H9 (cell line): ENCODE results near the gene RASA3. TPM values are rescaled to one million over a fixed set of nuclear protein-coding genes. Genes with fewer than 3 reads are reported as not detected.

ENCODE experiments used
- DNase-seq: peaks from one replicate; pipeline ENCODE4 v3.0.0-alpha.2; 2017
- H2AFZ ChIP-seq: one replicate; pipeline ENCODE4 v1.6.1; 2013; ENCODE audit warnings: mild to moderate bottlenecking, low read length, control low read depth, moderate library complexity
- H2AK5ac ChIP-seq: 2 replicates; pipeline ENCODE4 v1.6.1; 2013; ENCODE audit warnings: low read length, control low read depth, mixed read lengths; ENCODE audit not compliant: insufficient read length
- H2BK120ac ChIP-seq: one replicate; pipeline ENCODE4 v1.6.1; 2013; ENCODE audit warnings: low read depth, mild to moderate bottlenecking, low read length, control low read depth, inconsistent platforms; ENCODE audit not compliant: poor library complexity, severe bottlenecking
- H2BK12ac ChIP-seq: 2 replicates; pipeline ENCODE4 v1.6.1; 2013; ENCODE audit warnings: low read length, control low read depth, mixed read lengths, low read depth; ENCODE audit not compliant: insufficient read length
- H2BK15ac ChIP-seq: 2 replicates; pipeline ENCODE4 v1.6.1; 2013; ENCODE audit warnings: low read depth, low read length, control low read depth
- H2BK20ac ChIP-seq: one replicate; pipeline ENCODE4 v1.6.1; 2013; ENCODE audit warnings: low read depth, mild to moderate bottlenecking, low read length, control low read depth, inconsistent platforms; ENCODE audit not compliant: poor library complexity, severe bottlenecking
- H2BK5ac ChIP-seq: 2 replicates; pipeline ENCODE4 v1.6.1; 2013; ENCODE audit warnings: low read length, control low read depth, mixed read lengths; ENCODE audit not compliant: insufficient read length
- H3K14ac ChIP-seq: 2 replicates; pipeline ENCODE4 v1.6.1; 2013; ENCODE audit warnings: low read length, control low read depth; ENCODE audit not compliant: insufficient read depth
- H3K18ac ChIP-seq: 2 replicates; pipeline ENCODE4 v1.6.1; 2013; ENCODE audit warnings: low read depth, mild to moderate bottlenecking, mixed read lengths, low read length, control low read depth; ENCODE audit not compliant: insufficient read length
- H3K23ac ChIP-seq: 2 replicates; pipeline ENCODE4 v1.6.1; 2013; ENCODE audit warnings: low read length, control low read depth, mixed read lengths, low read depth; ENCODE audit not compliant: insufficient read length
- H3K23me2 ChIP-seq: 2 replicates; pipeline ENCODE4 v1.6.1; 2013; ENCODE audit warnings: low read depth, mild to moderate bottlenecking, mixed read lengths, low read length, control low read depth; ENCODE audit not compliant: insufficient read length, poor library complexity, severe bottlenecking
- H3K27ac ChIP-seq: 2 replicates; pipeline ENCODE4 v1.5.1; 2013; ENCODE audit warnings: low read length, control low read depth, mixed read lengths, low read depth; ENCODE audit not compliant: insufficient read length
- H3K27me3 ChIP-seq: 2 replicates; pipeline ENCODE4 v1.6.1; 2013; ENCODE audit warnings: low read length, control low read depth, inconsistent platforms; ENCODE audit not compliant: insufficient read depth
- H3K4ac ChIP-seq: 2 replicates; pipeline ENCODE4 v1.6.1; 2013; ENCODE audit warnings: low read depth, mild to moderate bottlenecking, control low read depth, inconsistent platforms, low read length, moderate library complexity
- H3K4me1 ChIP-seq: 2 replicates; pipeline ENCODE4 v1.6.1; 2013; ENCODE audit warnings: low read length, control low read depth, inconsistent platforms; ENCODE audit not compliant: insufficient read depth
- H3K4me2 ChIP-seq: 2 replicates; pipeline ENCODE4 v1.6.1; 2013; ENCODE audit warnings: low read length, control low read depth, mixed read lengths; ENCODE audit not compliant: insufficient read length, insufficient read depth
- H3K56ac ChIP-seq: 2 replicates; pipeline ENCODE4 v1.6.1; 2013; ENCODE audit warnings: low read depth, mild to moderate bottlenecking, mixed read lengths, low read length, control low read depth; ENCODE audit not compliant: insufficient read length
- H3K79me1 ChIP-seq: 2 replicates; pipeline ENCODE4 v1.6.1; 2013; ENCODE audit warnings: low read depth, mild to moderate bottlenecking, moderate library complexity, low read length, control low read depth, inconsistent platforms; ENCODE audit not compliant: insufficient read depth, poor library complexity, severe bottlenecking
- H3K79me2 ChIP-seq: 2 replicates; pipeline ENCODE4 v1.6.1; 2013; ENCODE audit warnings: low read length, control low read depth, inconsistent platforms; ENCODE audit not compliant: insufficient read depth
- H3K9ac ChIP-seq: 2 replicates; pipeline ENCODE4 v1.6.1; 2013; ENCODE audit warnings: low read length, control low read depth, mixed read lengths; ENCODE audit not compliant: insufficient read length; ENCODE audit errors: extremely low read depth
- H3K9me3 ChIP-seq: one replicate; pipeline ENCODE4 v1.6.1; 2013; ENCODE audit warnings: low read depth, low read length, inconsistent platforms; ENCODE audit not compliant: control insufficient read depth
- H3T11ph ChIP-seq: one replicate; pipeline ENCODE4 v1.6.1; 2013; ENCODE audit warnings: mild to moderate bottlenecking, low read length, control low read depth, inconsistent platforms
- H4K20me1 ChIP-seq: one replicate; pipeline ENCODE4 v1.6.1; 2013; ENCODE audit not compliant: control insufficient read depth, insufficient read length, insufficient read depth
- H4K5ac ChIP-seq: 2 replicates; pipeline ENCODE4 v1.6.1; 2013; ENCODE audit warnings: low read depth, mild to moderate bottlenecking, mixed read lengths, low read length, control low read depth; ENCODE audit not compliant: insufficient read length
- H4K8ac ChIP-seq: replicated peaks from 2 replicates; pipeline ENCODE4 v1.6.1; 2013; ENCODE audit warnings: low read length, control low read depth, mixed read lengths, low read depth; ENCODE audit not compliant: insufficient read length
- H4K91ac ChIP-seq: 2 replicates; pipeline ENCODE4 v1.6.1; 2013; ENCODE audit warnings: low read depth, mild to moderate bottlenecking, moderate library complexity, mixed read lengths, low read length, control low read depth; ENCODE audit not compliant: insufficient read length
- H3K27ac Mint-ChIP-seq, 3 experiments: 2 replicates in 2 of 3; 3 replicates in 1 of 3; pipeline ENCODE4 v1.8.0; 2020 to 2021; ENCODE audit warnings: mixed read lengths in 3 of 3, mild to moderate bottlenecking in 1 of 3, moderate library complexity in 1 of 3
- H3K27me3 Mint-ChIP-seq: 2 replicates; pipeline ENCODE4 v1.8.0; 2021; ENCODE audit warnings: low read depth, mild to moderate bottlenecking, moderate library complexity, mixed read lengths
- H3K36me3 Mint-ChIP-seq, 3 experiments: 2 replicates in 2 of 3; 3 replicates in 1 of 3; pipeline ENCODE4 v1.8.0; 2020 to 2021; ENCODE audit warnings: low read depth in 3 of 3, mixed read lengths in 3 of 3; ENCODE audit not compliant: insufficient read depth in 1 of 3
- H3K4me1 Mint-ChIP-seq, 2 experiments: 2 replicates each; pipeline ENCODE4 v1.8.0; 2020; ENCODE audit warnings: mixed read lengths in 2 of 2
- H3K4me3 Mint-ChIP-seq, 2 experiments: 2 replicates in 1 of 2; 3 replicates in 1 of 2; pipeline ENCODE4 v1.8.0; 2020 to 2021; ENCODE audit warnings: mild to moderate bottlenecking in 2 of 2, mixed read lengths in 2 of 2, moderate library complexity in 1 of 2
- H3K9me3 Mint-ChIP-seq, 2 experiments: 2 replicates in 1 of 2; 3 replicates in 1 of 2; pipeline ENCODE4 v1.8.0; 2020; ENCODE audit warnings: mild to moderate bottlenecking in 2 of 2, mixed read lengths in 2 of 2, moderate library complexity in 1 of 2
- WGBS: extraction: QIAGEN DNeasy Blood & Tissue Kit; methylation state at CpG from one replicate; pipeline ENCODE4 v1.1.7; 2013; ENCODE audit warnings: missing lambda C conversion rate, low lambda C conversion rate, mixed read lengths; ENCODE audit not compliant: insufficient read length; ENCODE audit errors: extremely low coverage; 5-methylcytosine and 5-hydroxymethylcytosine counted together
- total RNA-seq: library from RNA; stranded (reverse); gene quantifications from 2 replicates; pipeline ENCODE4 v1.2.1, GENCODE V29; 2021
- TF ChIP-seq, protein P1 (sequence below): fragments of 200-600 bp; sonication (generic); conservative IDR thresholded peaks from 3 replicates; pipeline ENCODE4 v1.8.0; 2021; ENCODE audit warnings: antibody characterized with exemption, mild to moderate bottlenecking

Gene RASA3
- total RNA-seq, 1 experiment from 2014 or later = 12.3 TPM

DNA sequence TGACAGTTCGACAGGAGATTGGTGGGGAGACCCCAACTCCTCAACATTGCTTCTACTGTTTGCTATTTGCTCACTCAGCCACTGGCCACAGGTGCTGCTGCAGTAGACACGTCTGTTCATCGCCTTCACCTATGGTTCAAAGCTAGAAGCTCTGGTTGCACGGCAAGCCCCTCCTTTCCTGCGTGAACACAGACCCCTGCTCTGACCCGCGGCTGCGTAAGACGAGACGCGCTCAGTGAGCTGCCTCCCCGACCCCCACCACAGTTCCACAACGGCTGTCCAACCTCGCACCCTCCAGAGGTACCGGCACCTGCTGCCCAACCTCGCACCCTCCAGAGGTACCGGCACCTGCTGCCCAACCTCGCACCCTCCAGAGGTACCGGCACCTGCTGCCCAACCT lies 6.8 kb downstream of the RASA3 start:
- H3K27me3 ChIP-seq = no peaks in the 10 kb centered on the region
- no CpG with 5 or more reads among the region's 19 CpGs for WGBS
- H2BK120ac ChIP-seq = no peak overlapping the region
- no peak overlapping the region for H3K4me2 ChIP-seq
- H3K14ac ChIP-seq = peak overlapping the region; percentile 41; the same call in 1 of the 2 replicates
- peaks cover 6% of the 10 kb centered on the region; the same call in 1 of the 2 replicates for H3K27me3 Mint-ChIP-seq
- H3K56ac ChIP-seq = no peak overlapping the region
- H2AK5ac ChIP-seq = no peak overlapping the region
- no peaks in the 10 kb centered on the region for H3K9me3 ChIP-seq
- peaks cover 5% of the 10 kb centered on the region; the same call in 1 of the 2 replicates for H3K4me1 ChIP-seq
- H3K36me3 Mint-ChIP-seq = no peaks in the 10 kb centered on the region; a peak in 1 of 7 replicates
- H3K18ac ChIP-seq = no peak overlapping the region
- TF ChIP-seq, protein P1, sequence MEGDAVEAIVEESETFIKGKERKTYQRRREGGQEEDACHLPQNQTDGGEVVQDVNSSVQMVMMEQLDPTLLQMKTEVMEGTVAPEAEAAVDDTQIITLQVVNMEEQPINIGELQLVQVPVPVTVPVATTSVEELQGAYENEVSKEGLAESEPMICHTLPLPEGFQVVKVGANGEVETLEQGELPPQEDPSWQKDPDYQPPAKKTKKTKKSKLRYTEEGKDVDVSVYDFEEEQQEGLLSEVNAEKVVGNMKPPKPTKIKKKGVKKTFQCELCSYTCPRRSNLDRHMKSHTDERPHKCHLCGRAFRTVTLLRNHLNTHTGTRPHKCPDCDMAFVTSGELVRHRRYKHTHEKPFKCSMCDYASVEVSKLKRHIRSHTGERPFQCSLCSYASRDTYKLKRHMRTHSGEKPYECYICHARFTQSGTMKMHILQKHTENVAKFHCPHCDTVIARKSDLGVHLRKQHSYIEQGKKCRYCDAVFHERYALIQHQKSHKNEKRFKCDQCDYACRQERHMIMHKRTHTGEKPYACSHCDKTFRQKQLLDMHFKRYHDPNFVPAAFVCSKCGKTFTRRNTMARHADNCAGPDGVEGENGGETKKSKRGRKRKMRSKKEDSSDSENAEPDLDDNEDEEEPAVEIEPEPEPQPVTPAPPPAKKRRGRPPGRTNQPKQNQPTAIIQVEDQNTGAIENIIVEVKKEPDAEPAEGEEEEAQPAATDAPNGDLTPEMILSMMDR = no peak
- H3K27ac ChIP-seq = no peak overlapping the region
- no peaks in the 10 kb centered on the region for H3K23me2 ChIP-seq
- H3K4me1 Mint-ChIP-seq = peaks cover 40 to 42% of the 10 kb centered on the region in 2 experiments
- H3K23ac ChIP-seq = no peak overlapping the region
- H4K5ac ChIP-seq = no peak overlapping the region
- H4K8ac ChIP-seq = no peak overlapping the region
- no peak overlapping the region for H3K4me3 Mint-ChIP-seq
- H3T11ph ChIP-seq = no peak overlapping the region
- H2BK5ac ChIP-seq = no peak overlapping the region
- peaks cover 13% of the 10 kb centered on the region; the same call in 1 of the 2 replicates for H3K79me2 ChIP-seq
- H3K27ac Mint-ChIP-seq = peak overlapping the region in 1 of 3 experiments; percentile 86; a peak in 1 of 7 replicates
- H2BK20ac ChIP-seq = no peak overlapping the region
- H3K4ac ChIP-seq = no peak overlapping the region
- H4K20me1 ChIP-seq = no peaks in the 10 kb centered on the region
- no peak overlapping the region for H4K91ac ChIP-seq
- no peaks in the 10 kb centered on the region for H3K79me1 ChIP-seq
- no peak overlapping the region for H2BK12ac ChIP-seq
- no peaks in the 10 kb centered on the region for H3K9me3 Mint-ChIP-seq
- DNase-seq = no peak
- H2AFZ ChIP-seq = no peak overlapping the region
- H3K9ac ChIP-seq = no peak overlapping the region
- H2BK15ac ChIP-seq = no peak overlapping the region
